ENCODE measurements around the gene STXBP6.

DNA sequence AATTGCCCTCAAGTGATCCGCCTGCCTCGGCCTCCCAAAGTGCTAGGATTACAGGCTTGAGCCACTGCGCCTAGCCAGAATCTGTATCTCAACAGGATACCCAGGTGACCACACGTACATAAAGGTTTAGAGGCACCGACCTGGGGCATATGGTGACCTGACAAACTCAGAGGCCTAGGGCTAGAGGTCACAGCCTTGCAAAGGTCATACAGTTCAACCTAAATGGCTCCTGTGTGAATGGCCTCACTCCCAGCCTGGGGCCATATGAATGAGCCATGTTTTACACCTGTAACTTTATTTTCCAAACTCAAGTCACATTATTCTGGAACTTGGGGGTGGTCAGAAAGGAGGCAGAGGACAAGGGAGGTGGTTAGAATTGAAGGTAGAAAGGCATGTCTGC is 10.0 kb downstream of the STXBP6 start:
- TF ChIP-seq, protein P1, sequence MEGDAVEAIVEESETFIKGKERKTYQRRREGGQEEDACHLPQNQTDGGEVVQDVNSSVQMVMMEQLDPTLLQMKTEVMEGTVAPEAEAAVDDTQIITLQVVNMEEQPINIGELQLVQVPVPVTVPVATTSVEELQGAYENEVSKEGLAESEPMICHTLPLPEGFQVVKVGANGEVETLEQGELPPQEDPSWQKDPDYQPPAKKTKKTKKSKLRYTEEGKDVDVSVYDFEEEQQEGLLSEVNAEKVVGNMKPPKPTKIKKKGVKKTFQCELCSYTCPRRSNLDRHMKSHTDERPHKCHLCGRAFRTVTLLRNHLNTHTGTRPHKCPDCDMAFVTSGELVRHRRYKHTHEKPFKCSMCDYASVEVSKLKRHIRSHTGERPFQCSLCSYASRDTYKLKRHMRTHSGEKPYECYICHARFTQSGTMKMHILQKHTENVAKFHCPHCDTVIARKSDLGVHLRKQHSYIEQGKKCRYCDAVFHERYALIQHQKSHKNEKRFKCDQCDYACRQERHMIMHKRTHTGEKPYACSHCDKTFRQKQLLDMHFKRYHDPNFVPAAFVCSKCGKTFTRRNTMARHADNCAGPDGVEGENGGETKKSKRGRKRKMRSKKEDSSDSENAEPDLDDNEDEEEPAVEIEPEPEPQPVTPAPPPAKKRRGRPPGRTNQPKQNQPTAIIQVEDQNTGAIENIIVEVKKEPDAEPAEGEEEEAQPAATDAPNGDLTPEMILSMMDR (IDR thresholded peaks at IDR 0.05): no peak
- TF ChIP-seq POLR2A (IDR thresholded peaks at IDR 0.05): no peak
